A673 (cell line): ENCODE measurements around the gene KIF4A. TPM values are rescaled to one million over a fixed set of nuclear protein-coding genes. Genes with fewer than 3 reads are reported as not detected.

ENCODE experiments used
- BruUV-seq: library from RNA; stranded (reverse); fragments of 400-500 nt; replicated peaks from 2 replicates; lab custom pipeline; 2021; lab: Mats Ljungman, UMichigan
- CTCF ChIA-PET: fragments of 300-600 bp; sonication (Branson Sonifier 250); formaldehyde crosslinking; loops from one replicate; lab custom pipeline; 2022; ENCODE audit warnings: antibody characterized with exemption; lab: Charles Lee
- POLR2A ChIA-PET: fragments of 300-600 bp; sonication (Branson Sonifier 250); formaldehyde crosslinking; loops from one replicate; lab custom pipeline; 2022; ENCODE audit warnings: antibody characterized with exemption; ENCODE audit not compliant: low non-redundant PET; lab: Charles Lee
- DNase-seq: peaks from one replicate; pipeline ENCODE4 v3.0.0-alpha.2; 2015; ENCODE audit warnings: low spot score
- H3K27ac ChIP-seq: fragments of 200-600 bp; sonication (generic); 2 replicates; pipeline ENCODE4 v1.5.1; 2016; ENCODE audit warnings: mixed run types, low read depth, mild to moderate bottlenecking, mixed read lengths, antibody characterized with exemption, low read length; ENCODE audit not compliant: poor library complexity, severe bottlenecking
- H3K27me3 ChIP-seq: fragments of 200-600 bp; sonication (generic); replicated peaks from 2 replicates; pipeline ENCODE4 v1.6.1; 2017; ENCODE audit warnings: mixed run types, low read depth, mild to moderate bottlenecking, mixed read lengths, antibody characterized with exemption, low read length; ENCODE audit not compliant: insufficient read depth, poor library complexity
- H3K36me3 ChIP-seq: fragments of 200-600 bp; sonication (generic); 2 replicates; pipeline ENCODE4 v1.6.1; 2016; ENCODE audit warnings: mixed run types, mild to moderate bottlenecking, mixed read lengths, antibody characterized with exemption, low read length; ENCODE audit not compliant: insufficient read depth, poor library complexity, severe bottlenecking
- H3K4me1 ChIP-seq: fragments of 200-600 bp; sonication (generic); 2 replicates; pipeline ENCODE4 v1.6.1; 2017; ENCODE audit warnings: mixed run types, mild to moderate bottlenecking, mixed read lengths, antibody characterized with exemption, low read length; ENCODE audit not compliant: insufficient read depth, poor library complexity, severe bottlenecking
- H3K4me3 ChIP-seq: fragments of 200-600 bp; sonication (generic); 2 replicates; pipeline ENCODE4 v1.5.1; 2016; ENCODE audit warnings: low read depth, mixed run types, mild to moderate bottlenecking, mixed read lengths, low read length; ENCODE audit not compliant: poor library complexity, severe bottlenecking
- H3K9me3 ChIP-seq: fragments of 200-600 bp; sonication (generic); 2 replicates; pipeline ENCODE4 v1.6.1; 2016; ENCODE audit warnings: mixed run types, low read depth, mild to moderate bottlenecking, mixed read lengths, antibody characterized with exemption, low read length; ENCODE audit not compliant: poor library complexity, severe bottlenecking
- EZH2 ChIP-seq: fragments of 200-600 bp; sonication (generic); IDR thresholded peaks from 2 replicates; pipeline ENCODE4 v1.6.1; 2017; ENCODE audit warnings: borderline replicate concordance, low read depth, mild to moderate bottlenecking, mixed read lengths, antibody characterized with exemption, low read length; ENCODE audit not compliant: poor library complexity, severe bottlenecking
- intact Hi-C: fragments of 100-400 bp; cut with micrococcal nuclease; formaldehyde crosslinking; loops from one replicate; pipeline ENCODE4 v1.10.0; 2022; ENCODE audit not compliant: unreplicated experiment
- total RNA-seq: library from RNA; stranded (reverse); gene quantifications from 2 replicates; pipeline ENCODE4 v1.2.3, GENCODE V29; 2021
- TF ChIP-seq, protein P1 (sequence below): fragments of 300-800, 200-600 bp; sonication (generic); conservative IDR thresholded peaks from 2 replicates; pipeline ENCODE4 v1.5.1; 2017; ENCODE audit warnings: low read depth, mild to moderate bottlenecking, antibody characterized with exemption, low read length, moderate library complexity, mixed read lengths

The KIF4A gene
- total RNA-seq, 1 experiment from 2014 or later = 76.7 TPM

DNA sequence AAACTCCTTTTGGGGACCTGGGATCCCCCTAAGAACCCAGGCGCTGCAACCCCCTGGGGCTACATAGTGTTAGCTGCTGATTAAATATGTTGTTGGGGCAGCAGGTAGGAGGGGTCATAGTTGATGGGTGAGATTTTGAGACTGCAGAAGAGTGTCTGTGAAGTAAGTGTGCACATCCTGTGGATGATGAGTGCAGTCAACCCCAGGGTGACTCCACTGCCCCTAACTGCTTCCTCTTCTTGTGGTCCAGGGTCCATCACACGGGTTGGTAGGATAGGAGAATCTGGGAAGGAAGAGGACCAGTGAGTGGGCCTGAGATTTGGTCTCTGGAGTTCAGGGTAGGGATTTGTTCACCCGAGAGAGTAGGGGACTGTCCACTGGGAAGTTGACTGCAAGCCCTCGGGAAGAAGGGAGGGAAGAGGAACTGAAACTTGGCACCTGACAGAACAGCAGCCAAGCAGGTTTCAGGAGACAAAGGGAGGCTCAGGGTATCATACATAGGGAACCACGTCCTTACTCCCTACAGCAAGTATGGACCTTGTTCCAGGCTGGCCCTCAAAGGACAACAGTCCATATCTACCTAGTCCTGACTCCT, 163.2 kb downstream of the KIF4A start:
- no peak for DNase-seq
- BruUV-seq = no TSS peak
- intact Hi-C loops = loop anchor here (5.0 kb wide), 2 partner anchors 309 to 514 kb away; no protein-coding TSS in a partner anchor
- Histone ChIP-seq H3K36me3 (no peaks in the 10 kb centered on the region), H3K27me3 (no peaks in the 10 kb centered on the region), H3K4me3 (peak overlapping the region; percentile 61), H3K27ac (no peak overlapping the region), H3K4me1 (no peaks in the 10 kb centered on the region), H3K9me3 (no peaks in the 10 kb centered on the region)
- POLR2A ChIA-PET = no interaction called here
- no peak for TF ChIP-seq EZH2
- TF ChIP-seq, protein P1, sequence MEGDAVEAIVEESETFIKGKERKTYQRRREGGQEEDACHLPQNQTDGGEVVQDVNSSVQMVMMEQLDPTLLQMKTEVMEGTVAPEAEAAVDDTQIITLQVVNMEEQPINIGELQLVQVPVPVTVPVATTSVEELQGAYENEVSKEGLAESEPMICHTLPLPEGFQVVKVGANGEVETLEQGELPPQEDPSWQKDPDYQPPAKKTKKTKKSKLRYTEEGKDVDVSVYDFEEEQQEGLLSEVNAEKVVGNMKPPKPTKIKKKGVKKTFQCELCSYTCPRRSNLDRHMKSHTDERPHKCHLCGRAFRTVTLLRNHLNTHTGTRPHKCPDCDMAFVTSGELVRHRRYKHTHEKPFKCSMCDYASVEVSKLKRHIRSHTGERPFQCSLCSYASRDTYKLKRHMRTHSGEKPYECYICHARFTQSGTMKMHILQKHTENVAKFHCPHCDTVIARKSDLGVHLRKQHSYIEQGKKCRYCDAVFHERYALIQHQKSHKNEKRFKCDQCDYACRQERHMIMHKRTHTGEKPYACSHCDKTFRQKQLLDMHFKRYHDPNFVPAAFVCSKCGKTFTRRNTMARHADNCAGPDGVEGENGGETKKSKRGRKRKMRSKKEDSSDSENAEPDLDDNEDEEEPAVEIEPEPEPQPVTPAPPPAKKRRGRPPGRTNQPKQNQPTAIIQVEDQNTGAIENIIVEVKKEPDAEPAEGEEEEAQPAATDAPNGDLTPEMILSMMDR = no peak
- CTCF ChIA-PET = no interaction called here

- H3K4me3 ChIP-seq = peak overlapping the region; percentile 53
- H3K9me3 ChIP-seq = no peaks in the 10 kb centered on the region
- ChIA-PET CTCF (interaction anchor here (0.6 to 0.8 kb wide), 4 partner anchors 21 to 307 kb away, joined by 3 to 4 read pairs (median 3); no protein-coding TSS in a partner anchor), POLR2A (no interaction called here)
- H3K4me1 ChIP-seq = no peaks in the 10 kb centered on the region
- BruUV-seq = no TSS peak
- H3K27me3 ChIP-seq = no peaks in the 10 kb centered on the region
- no peaks in the 10 kb centered on the region for H3K36me3 ChIP-seq
- intact Hi-C loops = loop anchor here (1.0 to 5.0 kb wide), 4 partner anchors 100 to 513 kb away; no protein-coding TSS in a partner anchor
- DNase-seq = peak; percentile 87
- TF ChIP-seq EZH2 = no peak
- TF ChIP-seq, protein P1 = peak; percentile 91
- peak overlapping the region; percentile 76 for H3K27ac ChIP-seq
Measured at GRCh38 chrX:70454441-70455365, 164.8 kb downstream of the KIF4A start.

DNA sequence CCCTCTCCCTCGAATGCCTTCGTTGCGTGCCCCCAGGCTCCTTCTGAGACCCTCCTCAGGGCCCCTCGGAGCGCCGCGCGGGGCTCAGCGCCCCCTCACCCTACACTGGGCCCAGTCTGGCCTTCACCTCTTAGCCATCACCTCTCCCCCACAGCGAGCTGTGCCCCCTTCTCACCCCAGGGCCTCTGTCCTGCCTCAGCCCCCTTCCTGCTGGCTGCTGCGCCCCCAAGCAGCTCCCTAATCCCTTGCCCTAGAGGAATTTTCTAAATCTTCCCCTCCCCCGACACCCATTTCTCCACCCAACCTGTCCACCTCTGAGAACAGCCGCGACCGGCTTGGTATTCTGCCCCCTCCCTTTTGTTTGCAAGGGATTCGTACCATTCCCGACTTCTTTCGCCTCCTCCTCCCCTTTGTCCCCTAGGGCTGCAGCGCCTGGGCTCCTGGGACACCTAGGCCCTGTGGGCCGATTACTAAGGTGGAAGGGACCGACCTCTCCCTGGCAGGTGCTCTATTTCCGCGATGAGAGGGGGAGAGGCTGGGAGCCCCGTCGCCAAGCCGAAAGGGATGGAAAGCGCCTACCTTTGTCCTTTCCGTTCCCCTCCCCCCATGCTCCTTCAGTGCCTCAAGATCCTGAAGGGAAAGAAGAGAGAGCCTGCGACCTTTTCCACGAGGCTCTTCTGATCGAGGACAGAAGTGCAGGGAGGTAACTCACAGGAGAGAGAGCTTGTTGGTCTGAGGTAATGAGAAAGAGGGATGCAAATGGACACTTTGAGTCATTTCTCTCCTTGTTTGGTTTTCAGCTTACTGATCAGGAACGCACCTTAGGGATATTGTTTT, 165.7 kb downstream of the KIF4A start:
- Histone ChIP-seq H3K9me3 (no peaks in the 10 kb centered on the region), H3K4me3 (peak overlapping the region; percentile 53), H3K36me3 (no peaks in the 10 kb centered on the region), H3K27ac (peak overlapping the region; percentile 76), H3K4me1 (no peaks in the 10 kb centered on the region), H3K27me3 (no peaks in the 10 kb centered on the region)
- ChIA-PET POLR2A (no interaction called here), CTCF (interaction anchor here (0.7 kb wide), 1 partner anchor 286 kb away, joined by 3 read pairs; no protein-coding TSS in a partner anchor)
- intact Hi-C loops = loop anchor here (2.0 kb wide), 1 partner anchor 99 kb away; no protein-coding TSS in a partner anchor
- TF ChIP-seq, protein P1 = no peak
- no peak for TF ChIP-seq EZH2
- no TSS peak for BruUV-seq
- no peak for DNase-seq
